K562 (cell line): ENCODE measurements around the gene SLC7A6. TPM values are rescaled to one million over a fixed set of nuclear protein-coding genes. Genes with fewer than 3 reads are reported as not detected.
A peak's percentile ranks its signal among the peaks of the same experiment; 100 is the strongest.

Source experiments
- ATAC-seq: fragments of 200-7000 bp; cut with Tn5 transposase; 3 replicates; pipeline ENCODE4 v1.9.1; 2020; ENCODE audit warnings: moderate library complexity
- BruUV-seq: library from RNA; stranded (reverse); fragments of 400-500 nt; replicated peaks from 2 replicates; lab custom pipeline; 2021; lab: Mats Ljungman, UMichigan
- CTCF ChIA-PET: fragments of 300-600 bp; formaldehyde crosslinking; extraction: SDS; loops from one replicate; lab custom pipeline; 2021; ENCODE audit warnings: low intra/inter-chr PET ratio; lab: Yijun Ruan, JAX
- POLR2A ChIA-PET: fragments of 300-600, 350-650 bp; sonication (Branson Sonifier 250); formaldehyde crosslinking; extraction: SDS; loops from one replicate; lab custom pipeline; 2021; ENCODE audit warnings: antibody characterized with exemption, inconsistent platforms; lab: Yijun Ruan, JAX
- DNase-seq, 4 experiments: peaks; one replicate each; pipeline versions ENCODE4 v3.0.0 to v3.0.0-alpha.2; 2011 to 2018; ENCODE audit warnings: low spot score in 3 of 4, mixed read lengths in 3 of 4; ENCODE audit errors: extremely low read depth in 1 of 4
- FAIRE-seq: peaks from 2 replicates; lab custom pipeline; 2011; peaks lifted over from hg19 to GRCh38; lab: Jason Lieb, UNC
- H2AFZ ChIP-seq: 2 replicates; pipeline ENCODE4 v1.6.0; 2011; ENCODE audit warnings: low read depth, low read length, control low read depth, inconsistent platforms
- H3K27ac ChIP-seq: fragments of 200-600 bp; 3 replicates; pipeline ENCODE4 v1.8.0; 2011; ENCODE audit warnings: low read depth, mild to moderate bottlenecking, control low read depth, inconsistent platforms, low read length, moderate library complexity, mixed read lengths; ENCODE audit errors: extremely low read depth
- H3K27me3 ChIP-seq, 2 experiments: fragments of 300-600 bp in 1 of 2; 2 replicates in 1 of 2; 3 replicates in 1 of 2; pipeline versions ENCODE4 v1.6.0 to v1.8.0; 2011; ENCODE audit warnings: inconsistent platforms in 2 of 2, low read length in 2 of 2, mild to moderate bottlenecking in 1 of 2, mixed read lengths in 1 of 2, moderate library complexity in 1 of 2; ENCODE audit not compliant: control insufficient read depth in 2 of 2, insufficient read depth in 2 of 2
- H3K36me3 ChIP-seq: fragments of 300-600 bp; 3 replicates; pipeline ENCODE4 v1.8.0; 2011; ENCODE audit warnings: mild to moderate bottlenecking, low read length, inconsistent platforms; ENCODE audit not compliant: control insufficient read depth, insufficient read depth
- H3K4me1 ChIP-seq, 2 experiments: fragments of 200-600 bp in 1 of 2; replicated peaks in 1 of 2; 2 replicates in 1 of 2; 3 replicates in 1 of 2; pipeline versions ENCODE4 v1.5.1 to v1.8.0; 2011; ENCODE audit warnings: inconsistent platforms in 2 of 2, low read length in 2 of 2, mild to moderate bottlenecking in 1 of 2, mixed read lengths in 1 of 2, moderate library complexity in 1 of 2; ENCODE audit not compliant: control insufficient read depth in 2 of 2, insufficient read depth in 2 of 2
- H3K4me2 ChIP-seq: 2 replicates; pipeline ENCODE4 v1.6.1; 2011; ENCODE audit warnings: low read length, control low read depth, inconsistent platforms, mixed read lengths; ENCODE audit not compliant: insufficient read depth
- H3K4me3 ChIP-seq: fragments of 200-600 bp; sonication (generic), shearing (Covaris generic); 2 replicates; pipeline ENCODE4 v1.5.1; 2016; ENCODE audit warnings: control low read depth, inconsistent platforms
- H3K79me2 ChIP-seq: fragments of 200-600 bp; 3 replicates; pipeline ENCODE4 v1.8.0; 2011; ENCODE audit warnings: low read length, inconsistent platforms; ENCODE audit not compliant: control insufficient read depth, insufficient read depth
- H3K9ac ChIP-seq, 2 experiments: 2 replicates each; pipeline versions ENCODE4 v1.6.0 to v1.6.1; 2011; ENCODE audit warnings: low read depth in 2 of 2, low read length in 2 of 2, control low read depth in 1 of 2, inconsistent platforms in 1 of 2, mild to moderate bottlenecking in 1 of 2, mixed read lengths in 1 of 2; ENCODE audit not compliant: insufficient read depth in 1 of 2
- H3K9me1 ChIP-seq: one replicate; pipeline ENCODE4 v1.6.0; 2011; ENCODE audit warnings: inconsistent platforms, mild to moderate bottlenecking, low read length, moderate library complexity; ENCODE audit not compliant: control insufficient read depth, insufficient read depth
- H3K9me3 ChIP-seq: replicated peaks from 2 replicates; pipeline ENCODE4 v1.5.1; 2011; ENCODE audit warnings: low read depth, low read length, inconsistent platforms; ENCODE audit not compliant: control insufficient read depth, insufficient read depth
- H4K20me1 ChIP-seq: replicated peaks from 2 replicates; pipeline ENCODE4 v1.6.1; 2011; ENCODE audit warnings: low read length, inconsistent platforms, mixed read lengths; ENCODE audit not compliant: control insufficient read depth, insufficient read depth
- CEBPZ ChIP-seq: fragments of 150-350 bp; IDR thresholded peaks from 2 replicates; pipeline ENCODE4 v1.6.1; 2014; ENCODE audit warnings: low read depth, mild to moderate bottlenecking, low read length, borderline replicate concordance
- ETV6 ChIP-seq, 3 experiments: fragments of 150-350 bp in 1 of 3; sonication (generic) in 1 of 3; formaldehyde crosslinking in 1 of 3; IDR thresholded peaks; 2 replicates each; pipeline versions ENCODE4 v1.6.1 to v1.8.0; 2014 to 2022; ENCODE audit warnings: borderline replicate concordance in 2 of 3, low read depth in 2 of 3, antibody characterized with exemption in 1 of 3, low read length in 1 of 3, mild to moderate bottlenecking in 1 of 3, missing genetic modification reagents in 1 of 3
- TRIM24 ChIP-seq, 2 experiments: fragments of 450-650 bp; IDR thresholded peaks; 2 replicates each; pipeline ENCODE4 v1.6.1; 2016
- ZBTB7A ChIP-seq: IDR thresholded peaks from 2 replicates; pipeline ENCODE4 v1.6.1; 2011; ENCODE audit warnings: low read depth, mild to moderate bottlenecking, low read length, moderate library complexity, borderline replicate concordance; ENCODE audit not compliant: control insufficient read depth
- ZNF318 ChIP-seq, 2 experiments: fragments of 450-650 bp; IDR thresholded peaks; 2 replicates each; pipeline ENCODE4 v1.6.1; 2016; ENCODE audit warnings: mild to moderate bottlenecking in 2 of 2, borderline replicate concordance in 1 of 2, low read depth in 1 of 2, moderate library complexity in 1 of 2
- ZNF551 ChIP-seq: fragments of 250-450 bp; sonication (Bioruptor Pico); IDR thresholded peaks from 2 replicates; pipeline ENCODE4 v1.5.0; 2021; ENCODE audit warnings: mild to moderate bottlenecking, moderate library complexity
- ZNF668 ChIP-seq: fragments of 250-450 bp; sonication (Bioruptor Pico); IDR thresholded peaks from 2 replicates; pipeline ENCODE4 v1.8.0; 2022; ENCODE audit warnings: mild to moderate bottlenecking, inconsistent platforms
- ZNF76 ChIP-seq: fragments of 250-450 bp; sonication (Bioruptor Pico); IDR thresholded peaks from 2 replicates; pipeline ENCODE4 v1.4.0; 2020; ENCODE audit warnings: mild to moderate bottlenecking, moderate library complexity, borderline replicate concordance
- WGBS: fragments of 100-300 bp; shearing (Covaris generic); methylation state at CpG from one replicate; pipeline ENCODE4 v1.1.6; 2016; ENCODE audit warnings: low coverage, mixed read lengths; ENCODE audit not compliant: insufficient coverage; ENCODE audit errors: missing lambda C conversion rate; 5-methylcytosine and 5-hydroxymethylcytosine counted together
- in situ Hi-C: fragments of 300-500 bp; cut with MboI; formaldehyde crosslinking; loops from 4 replicates; pipeline ENCODE4 v1.15.0; 2018; ENCODE audit warnings: inconsistent platforms, mixed read lengths
- intact Hi-C: fragments of 100-400 bp; cut with micrococcal nuclease; formaldehyde crosslinking; loops from 2 replicates; pipeline ENCODE4 v1.14.2; 2022
- polyA plus RNA-seq, 8 experiments: library from polyadenylated mRNA; depleted of rRNA in 4 of 8; stranded (reverse) in 5 of 8; unstranded in 3 of 8; fragments of >200 nt; fragmentation: Nextera tagmentation in 2 of 8; fragmentation: Illumina TruSeq in 1 of 8; extraction: Ambion mirVana in 2 of 8; extraction: Trizol in 1 of 8; gene quantifications; 2 replicates each; pipeline versions ENCODE4 v1.2.1 to v1.2.3, GENCODE V29; 2011 to 2014; ENCODE audit warnings: inconsistent platforms in 1 of 8, missing spikeins in 1 of 8
- total RNA-seq, 7 experiments: library from RNA; depleted of rRNA in 6 of 7; stranded (reverse); fragments of >200 nt in 6 of 7; fragmentation: Illumina TruSeq in 2 of 7; extraction: Trizol in 2 of 7; gene quantifications; 2 replicates each; pipeline versions ENCODE4 v1.2.1 to v1.2.3, GENCODE V29; 2011 to 2021; ENCODE audit warnings: low replicate concordance in 1 of 7

SLC7A6 gene
- total and polyA plus RNA-seq, 9 of the 15 experiments (the other 6 are each of a cell fraction or from before 2014, with no cell fraction given) = 12.6 to 60.1 (median 29.8) TPM

- intact Hi-C loops = no loop called here
- H3K4me1 ChIP-seq = peaks cover 20 to 28% of the 10 kb centered on the region in 2 experiments
- BruUV-seq = no TSS peak
- TF ChIP-seq TRIM24 (IDR thresholded peaks at IDR 0.05) (no peak), ZNF668 (CRISPR knock-in tag) (no peak), ZNF76 (CRISPR knock-in tag) (no peak), ZBTB7A (peak; percentile 26; the same call in 1 of the 2 replicates), CEBPZ (no peak), ETV6 (IDR thresholded peaks at IDR 0.05; ENCODE audit: borderline replicate concordance in 1 of 2, low read depth in 2 of 2, low read length in 1 of 2) (no peak), ETV6 (CRISPR knock-in tag; IDR thresholded peaks at IDR 0.05; ENCODE audit: borderline replicate concordance) (no peak), ZNF318 (IDR thresholded peaks at IDR 0.05; ENCODE audit: borderline replicate concordance in 1 of 2, low read depth in 1 of 2) (no peak), ZNF551 (CRISPR knock-in tag) (no peak)
These were observed 683 bp upstream of the SLC7A6 start for GRCh38 chr16:68263559-68264127.

More at GRCh38 chr16:68263559-68264127, 683 bp upstream of the SLC7A6 start:
- WGBS = 32% methylated on average over 11 of the region's 11 CpGs
- CTCF ChIA-PET = interaction anchor here (5.1 kb wide), 1 partner anchor 65 kb away, joined by 73 read pairs; no protein-coding TSS in a partner anchor
- H3K27ac ChIP-seq = peak overlapping the region; percentile 95
- H2AFZ ChIP-seq = peak overlapping the region; percentile 99
- no peaks in the 10 kb centered on the region for H3K9me3 ChIP-seq
- peak overlapping the region; percentile 97 for H3K4me3 ChIP-seq
- ATAC-seq = peak; percentile 8
- POLR2A ChIA-PET = interaction anchor here (0.6 to 2.0 kb wide), 19 partner anchors 9 to 494 kb away, joined by 3 to 12 read pairs (median 4); partner anchors contain the start of genes PLA2G15, PRMT7 and SLC7A6OS
- no peaks in the 10 kb centered on the region for H3K27me3 ChIP-seq
- H3K4me2 ChIP-seq = peak overlapping the region; percentile 97
- peaks cover 23% of the 10 kb centered on the region; the same call in 1 of the 2 replicates for H4K20me1 ChIP-seq
- no peaks in the 10 kb centered on the region for H3K9me1 ChIP-seq
- DNase-seq = no peak
- in situ Hi-C loops = loop anchor here (5.0 kb wide), 1 partner anchor 64 kb away; no protein-coding TSS in a partner anchor
- FAIRE-seq = peak; percentile 59
- peaks cover 22% of the 10 kb centered on the region; the same call in 2 of the 3 replicates for H3K36me3 ChIP-seq
- H3K79me2 ChIP-seq = peaks cover 54% of the 10 kb centered on the region
- H3K9ac ChIP-seq = peak overlapping the region; percentile 90 to 99
